Measurements from ENCODE around the gene ALX4. TPM values are rescaled to one million over a fixed set of nuclear protein-coding genes. Genes with fewer than 3 reads are reported as not detected.

The ALX4 gene
- total and polyA plus RNA-seq, 9 of the 15 experiments (the other 6 are each of a cell fraction or from before 2014, with no cell fraction given): 0.07 to 1.2 (median 0.33) TPM

GRCh38 chr11:44310206-44310462 lies 195 bp upstream of the ALX4 start:
- no peak for TF ChIP-seq BDP1 (IDR thresholded peaks at IDR 0.05; ENCODE audit: insufficient read depth, insufficient read length)
- TF ChIP-seq ZFP91 (CRISPR knock-in tag; IDR thresholded peaks at IDR 0.05): no peak
- peak; percentile 91 for TF ChIP-seq ZNF512 (tag; IDR thresholded peaks at IDR 0.05)
- peak; percentile 79 for TF ChIP-seq VEZF1 (CRISPR knock-in tag; IDR thresholded peaks at IDR 0.05)
- CTCF ChIA-PET (ENCODE audit: low intra/inter-chr PET ratio): interaction anchor here (0.6 kb wide), 1 partner anchor 16 kb away, joined by 4 read pairs; no protein-coding TSS in a partner anchor
- WGBS (ENCODE audit: insufficient coverage, low coverage, missing lambda C conversion rate): no CpG with 5 or more reads among the region's 6 CpGs
- Histone ChIP-seq H3K27ac (ENCODE audit: extremely low read depth, low read depth, low read length) (no peak overlapping the region), H3K27me3 (ENCODE audit: control insufficient read depth in 2 of 2, insufficient read depth in 2 of 2, low read length in 2 of 2) (peaks cover 37 to 76% of the 10 kb centered on the region in 2 experiments), H3K9me1 (ENCODE audit: control insufficient read depth, insufficient read depth, low read length) (no peaks in the 10 kb centered on the region), H3K4me2 (ENCODE audit: insufficient read depth, low read length) (no peak overlapping the region), H3K9me3 (replicated peaks; ENCODE audit: control insufficient read depth, insufficient read depth, low read depth, low read length) (no peaks in the 10 kb centered on the region), H3K79me2 (ENCODE audit: control insufficient read depth, insufficient read depth, low read length) (no peaks in the 10 kb centered on the region), H3K36me3 (ENCODE audit: control insufficient read depth, insufficient read depth, low read length) (no peaks in the 10 kb centered on the region), H3K9ac (ENCODE audit: insufficient read depth in 1 of 2, low read depth in 2 of 2, low read length in 2 of 2) (peak overlapping the region in 1 of 2 experiments; percentile 89; a peak in 2 of 4 replicates), H3K4me3 (peak overlapping the region; percentile 41; the same call in 1 of the 2 replicates), H2AFZ (ENCODE audit: low read depth, low read length) (peak overlapping the region; percentile 80; the same call in 1 of the 2 replicates), H3K4me1 (replicated peaks in 1 of 2; ENCODE audit: control insufficient read depth in 2 of 2, insufficient read depth in 2 of 2, low read length in 2 of 2) (peaks cover 0 to 37% of the 10 kb centered on the region in 2 experiments; a peak in 2 of 5 replicates), H4K20me1 (replicated peaks; ENCODE audit: control insufficient read depth, insufficient read depth, low read length) (no peaks in the 10 kb centered on the region)
- BruUV-seq (replicated peaks): no TSS peak
- no peak for DNase-seq (ENCODE audit: extremely low read depth in 1 of 4, low spot score in 3 of 4)
- in situ Hi-C loops (cut with MboI) (no loop called here), intact Hi-C loops (cut with micrococcal nuclease) (no loop called here)
- no peak for ATAC-seq
- POLR2A ChIA-PET: interaction anchor here (1.0 kb wide), 1 partner anchor 11 kb away, joined by 3 read pairs; no protein-coding TSS in a partner anchor
- FAIRE-seq: no peak
